H4 (cell line): ENCODE data around the gene SAMM50. TPM values are rescaled to one million over a fixed set of nuclear protein-coding genes. Genes with fewer than 3 reads are reported as not detected.
A peak's percentile ranks its signal among the peaks of the same experiment; 100 is the strongest.

ENCODE experiments used
- DNase-seq: peaks from one replicate; pipeline ENCODE4 v3.0.0-alpha.2; 2015; ENCODE audit warnings: low spot score
- total RNA-seq: library from RNA; depleted of rRNA; stranded (reverse); fragments of >200 nt; shearing (Covaris generic); gene quantifications from 2 replicates; pipeline ENCODE4 v1.2.3, GENCODE V29; 2014

Gene SAMM50
- total RNA-seq, 1 experiment from 2014 or later: 82.4 TPM

DNA sequence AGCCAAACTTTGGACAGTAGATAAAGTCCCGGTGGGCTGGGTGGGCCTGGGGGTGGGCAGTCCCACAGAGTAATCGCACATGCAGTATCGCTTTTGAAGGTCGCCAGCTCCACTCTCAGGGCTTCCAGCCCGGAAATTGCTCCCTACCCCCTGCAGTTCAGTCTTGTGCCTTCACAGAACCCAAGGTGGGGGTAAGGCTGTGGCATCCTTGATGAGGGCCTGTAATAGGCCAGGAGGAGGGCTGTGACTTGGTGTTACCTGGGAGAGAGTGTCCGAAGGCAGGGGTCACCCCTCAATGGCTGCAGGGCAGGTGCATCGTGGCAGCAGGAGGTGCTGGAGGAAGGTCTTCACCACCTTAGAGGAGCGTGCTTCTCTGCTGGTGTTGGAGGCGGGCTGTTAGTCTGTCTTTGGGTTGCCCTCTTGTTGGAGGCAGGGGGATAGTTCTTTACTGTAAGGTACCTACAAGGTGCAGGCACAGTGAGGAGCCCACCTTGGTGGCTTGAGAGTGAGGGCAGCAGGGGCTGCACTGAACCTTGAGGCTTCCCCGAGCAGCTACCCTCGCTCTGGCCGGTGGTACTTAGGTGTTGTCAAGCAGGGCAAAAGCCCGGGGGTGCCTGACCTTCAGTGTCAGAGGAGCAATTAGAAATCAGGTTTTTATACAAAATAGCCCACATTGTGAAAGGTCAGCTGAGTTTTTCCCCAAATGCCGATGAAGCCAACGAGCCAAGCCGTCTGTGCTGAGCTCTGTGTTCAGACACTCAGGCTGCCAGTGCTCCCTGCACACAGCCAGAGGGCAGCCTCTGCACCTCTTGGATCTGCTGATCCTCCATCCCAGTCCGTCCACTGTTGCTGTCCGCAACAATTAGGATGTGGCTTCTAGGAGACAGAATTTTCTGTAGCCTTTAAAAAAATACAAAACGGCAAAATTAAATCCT lies 21.9 kb downstream of the SAMM50 start:
- DNase-seq: no peak

DNA sequence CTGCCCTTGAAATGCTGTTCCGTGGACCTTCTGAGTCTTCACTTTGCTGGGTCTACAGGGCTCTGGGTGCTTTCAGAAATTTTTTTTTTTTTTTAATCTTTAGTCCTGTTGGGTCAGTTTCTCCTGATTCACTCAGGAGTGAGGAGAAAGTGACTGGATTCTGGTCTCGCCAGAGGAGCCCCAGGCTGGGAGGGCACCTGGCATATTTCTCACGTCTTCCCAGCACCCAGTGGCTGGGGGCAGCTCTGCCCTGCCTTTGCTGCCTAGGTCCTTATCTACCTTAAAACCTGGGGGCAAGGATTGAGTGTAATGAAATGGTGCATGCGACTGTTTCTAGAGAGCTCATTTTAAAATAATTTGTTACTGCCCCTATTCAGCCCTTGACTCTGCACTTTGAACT lies 23.3 kb downstream of the SAMM50 start:
- DNase-seq: no peak

DNA sequence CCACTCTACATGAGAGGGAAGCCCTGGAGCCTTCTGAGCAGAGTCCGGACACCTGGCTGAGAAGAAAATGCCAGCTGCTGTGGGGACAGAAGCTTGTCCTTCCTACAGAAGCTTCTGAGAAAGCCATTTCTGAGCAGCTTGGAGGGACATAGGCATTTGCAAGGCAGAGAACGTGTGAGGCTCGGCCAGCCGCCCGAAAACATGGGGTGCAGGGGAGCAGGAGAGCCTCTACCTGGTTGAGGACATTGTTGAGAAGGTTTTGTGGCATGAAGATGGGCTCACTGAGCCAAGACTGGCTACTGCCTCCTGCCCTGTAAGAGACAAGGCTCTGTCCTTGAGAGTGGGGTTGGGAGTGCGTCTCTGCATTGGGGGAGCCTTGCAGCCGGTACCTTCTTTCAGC lies 25.3 kb downstream of the SAMM50 start:
- no peak for DNase-seq

DNA sequence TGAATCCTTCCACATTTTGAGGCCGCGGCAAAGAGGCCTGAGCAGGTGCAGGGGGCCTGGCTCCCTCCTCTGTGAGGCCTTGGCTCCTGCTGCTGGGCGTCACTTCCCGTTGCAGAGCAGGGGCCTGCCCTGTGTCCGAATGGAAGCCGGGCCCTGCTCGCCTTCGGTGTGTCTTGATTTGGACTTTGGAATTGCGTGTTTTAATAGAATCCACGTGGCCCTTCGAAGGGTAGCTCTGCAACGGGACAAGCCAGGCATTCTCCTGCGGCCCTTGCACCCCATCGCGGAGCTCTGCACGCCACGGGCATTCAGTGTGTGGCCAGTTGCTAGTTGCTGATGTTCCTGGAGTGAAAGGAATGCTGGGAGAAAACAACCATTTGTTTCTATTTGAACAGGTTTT lies 25.8 kb downstream of the SAMM50 start:
- no peak for DNase-seq

DNA sequence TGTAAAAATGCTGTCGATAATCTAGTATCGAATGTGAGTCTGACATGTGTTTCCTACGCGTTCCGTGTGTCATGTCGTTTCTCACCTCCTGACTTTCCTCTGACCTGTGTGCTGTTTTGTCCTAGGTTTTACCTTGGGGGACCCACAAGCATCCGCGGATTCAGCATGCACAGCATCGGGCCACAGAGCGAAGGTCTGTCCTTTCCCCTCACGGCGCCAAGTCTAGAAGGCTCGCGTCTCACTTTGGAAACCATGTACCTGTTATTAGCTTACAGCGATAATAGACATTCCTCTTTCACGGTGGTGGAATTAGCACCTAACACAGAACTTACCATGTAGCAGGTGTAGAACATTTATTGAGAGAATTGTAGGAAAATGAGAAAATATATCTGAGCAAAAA lies 28.6 kb downstream of the SAMM50 start:
- DNase-seq: no peak

DNA sequence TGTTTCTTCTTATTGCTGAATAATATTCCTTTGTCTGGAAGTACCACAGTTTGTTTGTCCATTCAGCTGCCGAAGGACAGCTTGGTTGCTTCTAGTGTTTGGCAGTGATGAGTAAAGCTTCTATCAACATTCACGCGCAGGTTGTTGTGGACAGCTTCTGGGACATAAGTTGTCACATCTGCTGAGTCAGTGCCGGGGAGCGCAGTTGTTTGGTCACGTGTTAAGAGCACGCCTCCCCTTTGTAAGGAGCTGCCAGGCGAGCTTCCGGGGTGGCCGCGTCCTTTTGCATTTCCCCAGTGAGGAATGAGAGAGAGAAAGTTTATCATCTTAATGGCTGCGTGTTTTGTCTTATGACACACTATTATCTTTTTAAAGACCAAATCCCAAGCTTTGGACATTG lies 30.3 kb downstream of the SAMM50 start:
- DNase-seq: no peak

DNA sequence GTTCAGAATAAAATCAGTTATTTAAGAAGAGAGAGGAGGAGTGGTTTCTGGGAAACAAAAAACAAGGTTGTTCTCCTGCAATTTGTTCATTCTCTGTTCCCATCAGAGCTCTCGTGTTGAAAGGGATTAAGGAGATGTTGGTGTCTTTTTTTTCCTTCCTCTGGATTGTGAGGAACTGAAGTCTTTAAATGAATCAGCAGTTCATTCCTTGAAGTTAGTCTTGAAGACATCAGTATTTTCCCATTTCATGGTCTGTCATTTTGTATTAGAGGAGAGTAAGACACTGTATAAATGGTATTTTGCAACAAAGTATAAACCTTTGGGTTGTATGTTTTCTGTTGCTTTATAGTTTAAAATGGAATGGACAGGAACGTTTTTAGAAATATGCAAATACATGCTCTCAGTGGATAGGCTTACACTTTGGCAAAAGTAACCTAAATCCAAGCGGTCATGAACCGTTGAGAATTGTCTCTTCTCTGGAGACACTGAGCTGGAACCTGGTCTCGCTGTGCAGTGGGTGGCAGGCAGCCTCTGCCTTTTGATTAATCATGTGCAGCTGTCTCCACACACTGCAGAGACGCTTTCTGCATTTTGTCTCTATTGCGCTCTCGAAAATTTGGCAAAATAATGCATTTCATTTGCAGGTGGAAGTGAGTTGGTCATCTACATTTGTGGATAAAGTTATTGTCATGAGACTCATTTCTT lies 33.0 kb downstream of the SAMM50 start:
- DNase-seq: no peak

DNA sequence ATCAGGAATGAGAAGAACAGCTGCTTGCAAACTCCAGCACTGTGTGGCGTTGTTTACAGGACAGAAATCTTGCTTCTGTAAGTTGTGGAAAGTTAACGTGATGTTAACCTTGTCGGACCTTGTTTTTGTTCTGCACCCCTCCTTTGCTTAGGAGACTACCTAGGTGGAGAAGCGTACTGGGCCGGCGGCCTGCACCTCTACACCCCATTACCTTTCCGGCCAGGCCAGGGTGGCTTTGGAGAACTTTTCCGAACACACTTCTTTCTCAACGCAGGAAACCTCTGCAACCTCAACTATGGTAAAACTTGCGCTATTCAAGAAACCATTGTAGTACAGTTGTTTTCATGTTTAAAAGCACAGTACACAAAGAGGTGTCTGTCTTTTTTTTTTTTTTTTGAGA lies 33.7 kb downstream of the SAMM50 start:
- no peak for DNase-seq

DNA sequence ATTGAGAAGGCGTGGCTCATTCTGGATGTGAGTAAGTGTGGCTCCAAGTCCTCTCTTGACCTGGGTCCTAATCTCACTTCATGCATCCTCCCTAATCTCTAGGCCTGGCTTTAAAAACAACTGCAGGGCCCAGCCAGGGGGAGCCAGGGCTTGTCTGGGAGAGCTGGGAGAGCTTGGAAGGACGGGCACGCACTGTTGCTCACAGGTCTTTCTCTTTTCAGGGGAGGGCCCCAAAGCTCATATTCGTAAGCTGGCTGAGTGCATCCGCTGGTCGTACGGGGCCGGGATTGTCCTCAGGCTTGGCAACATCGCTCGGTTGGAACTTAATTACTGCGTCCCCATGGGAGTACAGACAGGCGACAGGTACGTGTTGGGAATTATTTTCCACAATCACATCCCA lies 34.8 kb downstream of the SAMM50 start:
- DNase-seq: no peak

DNA sequence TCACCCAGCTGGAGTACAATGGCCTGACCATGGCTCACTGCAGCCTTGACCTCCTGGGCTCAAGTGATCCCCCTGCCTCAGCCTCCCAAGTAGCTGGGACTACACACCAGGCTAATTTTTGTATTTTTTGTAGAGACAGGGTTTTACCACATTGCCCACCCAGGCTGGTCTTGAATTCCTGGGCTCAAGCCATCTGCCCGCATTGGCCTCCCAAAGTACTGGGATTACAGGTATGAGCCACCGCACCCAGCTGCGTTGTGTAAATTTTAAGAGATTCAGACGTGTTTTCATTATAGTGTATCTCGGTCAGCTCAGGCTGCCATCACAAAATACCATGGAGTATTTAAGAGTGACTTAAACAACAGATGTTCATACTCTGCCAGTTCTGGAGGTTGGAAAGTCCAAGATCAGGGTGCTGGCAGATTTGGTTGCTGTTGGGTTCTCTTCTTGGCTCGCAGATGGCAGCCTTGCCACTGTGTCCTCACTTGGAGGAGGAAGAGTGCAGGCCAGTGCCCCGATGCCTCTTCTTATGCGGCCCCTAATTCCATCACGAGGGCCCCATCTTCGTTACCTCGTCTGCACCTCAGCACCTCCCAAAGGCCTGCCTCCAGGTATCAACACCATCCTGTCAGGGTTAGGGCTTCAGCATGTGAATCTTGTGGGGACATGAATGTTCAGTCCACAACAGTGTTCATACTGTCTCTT lies 36.2 kb downstream of the SAMM50 start:
- DNase-seq: no peak

DNA sequence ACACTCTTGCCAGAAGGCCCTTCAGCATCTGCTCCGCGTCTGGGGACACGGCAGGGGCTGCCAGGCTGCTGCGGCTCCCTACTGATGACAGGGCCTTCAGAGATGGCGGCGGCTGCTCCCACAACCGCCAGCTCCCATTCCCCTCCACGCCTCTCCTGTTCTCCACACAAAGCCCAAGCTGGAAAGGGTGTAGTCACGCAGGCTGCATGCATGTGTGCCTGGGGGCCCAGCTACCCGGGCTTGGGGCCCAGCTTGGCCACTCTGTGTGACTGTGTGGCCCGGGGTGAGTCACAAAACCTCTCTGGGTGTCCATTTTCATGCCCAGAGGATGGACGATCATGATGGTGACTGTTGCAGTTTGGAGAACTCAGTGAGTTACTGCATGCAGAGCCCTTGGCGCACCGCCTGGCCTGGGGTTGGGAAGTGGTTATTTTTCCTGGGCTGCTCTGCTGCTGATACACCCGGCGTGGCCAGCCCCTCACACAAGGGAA lies 37.1 kb downstream of the SAMM50 start:
- no peak for DNase-seq

DNA sequence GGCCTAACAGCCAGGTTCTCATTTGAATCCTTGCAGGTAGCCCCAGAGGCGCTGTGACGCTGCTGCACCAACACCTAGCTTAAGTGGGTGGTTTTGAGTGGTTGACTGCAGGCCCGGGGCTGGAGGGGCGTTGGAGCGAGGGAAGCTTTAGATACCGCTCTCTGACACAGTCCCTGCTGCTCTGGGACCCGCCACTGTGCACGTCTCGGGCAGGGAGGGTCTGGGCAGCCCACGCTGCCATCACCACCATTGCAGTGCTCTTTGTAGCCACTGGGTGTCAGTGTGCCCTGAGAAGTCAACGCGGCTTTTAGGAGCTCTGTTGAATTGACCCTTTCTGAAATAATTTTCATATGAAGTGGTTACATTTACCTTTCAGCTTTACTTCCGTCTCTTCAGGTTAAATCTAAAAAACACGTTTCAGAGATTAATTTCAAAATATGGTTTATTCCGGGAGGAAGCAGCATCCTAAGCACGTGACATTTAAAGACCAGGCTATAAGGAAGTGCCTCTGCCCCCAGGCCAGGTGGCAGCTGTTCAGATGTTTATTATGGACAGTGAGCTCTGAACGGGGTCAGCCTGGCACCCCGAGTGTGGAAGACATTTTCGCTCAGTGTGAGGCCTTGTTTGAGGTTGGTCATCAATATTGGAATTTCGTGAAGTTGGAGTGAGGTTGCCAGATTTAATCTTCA lies 38.0 kb downstream of the SAMM50 start:
- peak; percentile 30 for DNase-seq

DNA sequence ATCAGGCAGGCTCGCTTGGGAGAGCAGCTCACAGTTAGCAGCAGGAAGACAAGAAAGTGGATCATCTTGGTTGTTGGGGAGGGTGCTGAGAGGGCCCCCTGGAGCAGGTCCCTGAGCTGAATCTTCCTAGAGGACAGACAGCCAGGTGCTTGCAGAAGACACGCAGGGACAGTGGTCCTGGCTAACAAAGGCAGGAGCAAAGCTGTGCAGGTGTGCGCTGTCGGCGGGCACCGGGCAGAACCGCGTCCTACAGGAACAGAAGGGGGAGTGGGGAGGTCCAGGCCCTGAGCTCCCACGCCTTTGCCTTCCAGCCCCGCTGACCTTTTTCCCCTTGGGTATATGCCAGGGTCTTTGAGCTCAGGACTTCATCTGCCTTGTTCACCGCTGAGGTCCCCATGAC lies 38.8 kb downstream of the SAMM50 start:
- no peak for DNase-seq

DNA sequence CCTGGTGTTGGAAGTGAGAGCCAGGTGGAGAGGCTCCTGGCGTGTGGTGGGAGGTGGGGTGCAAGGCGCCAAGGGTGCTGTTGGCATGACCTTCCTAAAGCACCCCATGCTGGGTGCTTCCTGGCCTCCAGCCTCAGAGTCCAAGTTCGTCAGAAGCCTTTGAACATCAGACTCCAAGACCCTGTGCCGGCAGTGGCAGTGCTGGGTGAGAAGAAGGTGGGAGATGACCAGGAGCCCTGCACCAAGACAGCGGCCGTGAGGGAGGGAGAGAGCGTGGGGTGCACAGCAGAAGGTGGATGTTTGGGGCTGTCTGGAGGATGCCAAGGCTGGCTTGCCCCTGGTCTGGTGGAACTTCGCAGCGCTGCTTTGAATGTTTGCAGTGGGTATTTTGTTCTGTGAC lies 39.2 kb downstream of the SAMM50 start:
- DNase-seq: no peak

DNA sequence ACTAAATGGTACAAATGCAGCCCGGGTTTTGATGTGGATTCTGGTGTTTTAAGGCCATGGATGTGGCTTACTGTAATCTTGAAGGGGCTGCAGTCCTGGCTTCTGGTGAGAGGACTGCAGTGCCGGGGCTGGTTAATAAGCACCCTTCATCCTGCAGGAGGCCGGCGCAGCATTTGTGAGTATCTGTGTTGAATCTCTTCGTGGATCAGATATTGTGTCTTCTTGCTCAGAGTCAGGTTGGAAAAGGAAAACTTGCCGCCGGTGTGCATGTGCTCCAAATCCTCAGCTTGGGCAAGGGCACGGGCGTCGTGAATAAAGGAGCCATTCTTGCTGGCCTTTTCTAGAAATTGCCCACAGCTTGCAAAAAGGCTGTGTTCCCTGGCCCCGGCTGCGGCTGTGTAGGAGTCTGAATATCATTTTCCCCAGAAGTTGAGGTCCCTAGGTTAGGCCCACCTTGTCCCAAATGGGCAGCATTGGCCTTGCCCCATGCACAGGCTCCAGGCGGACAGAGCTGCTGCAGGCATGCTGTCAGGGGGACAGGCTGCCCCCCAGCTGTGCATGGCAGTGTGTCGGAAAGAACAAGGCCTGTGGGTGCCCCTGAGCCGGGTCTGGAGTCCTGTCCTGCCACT lies 39.9 kb downstream of the SAMM50 start:
- DNase-seq: no peak

DNA sequence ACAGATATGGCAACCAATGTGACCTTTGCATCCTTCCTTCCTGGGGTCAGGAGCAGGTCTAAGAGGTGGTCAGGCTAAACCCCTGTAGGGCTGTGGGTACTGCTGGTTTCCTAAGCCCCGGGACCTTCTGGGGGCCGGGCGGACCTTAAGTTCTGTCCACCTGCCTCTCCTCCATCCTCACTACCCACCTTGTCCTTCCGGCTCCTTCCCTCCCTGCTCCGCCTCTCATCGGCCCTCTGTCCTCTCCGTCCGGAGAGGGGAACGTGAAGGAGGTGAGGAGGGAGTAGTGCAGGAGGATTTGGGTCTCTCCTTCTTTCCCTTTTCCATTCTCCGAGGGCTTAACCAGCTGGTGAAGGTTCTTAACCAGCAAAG lies 40.5 kb downstream of the SAMM50 start:
- DNase-seq: no peak

DNA sequence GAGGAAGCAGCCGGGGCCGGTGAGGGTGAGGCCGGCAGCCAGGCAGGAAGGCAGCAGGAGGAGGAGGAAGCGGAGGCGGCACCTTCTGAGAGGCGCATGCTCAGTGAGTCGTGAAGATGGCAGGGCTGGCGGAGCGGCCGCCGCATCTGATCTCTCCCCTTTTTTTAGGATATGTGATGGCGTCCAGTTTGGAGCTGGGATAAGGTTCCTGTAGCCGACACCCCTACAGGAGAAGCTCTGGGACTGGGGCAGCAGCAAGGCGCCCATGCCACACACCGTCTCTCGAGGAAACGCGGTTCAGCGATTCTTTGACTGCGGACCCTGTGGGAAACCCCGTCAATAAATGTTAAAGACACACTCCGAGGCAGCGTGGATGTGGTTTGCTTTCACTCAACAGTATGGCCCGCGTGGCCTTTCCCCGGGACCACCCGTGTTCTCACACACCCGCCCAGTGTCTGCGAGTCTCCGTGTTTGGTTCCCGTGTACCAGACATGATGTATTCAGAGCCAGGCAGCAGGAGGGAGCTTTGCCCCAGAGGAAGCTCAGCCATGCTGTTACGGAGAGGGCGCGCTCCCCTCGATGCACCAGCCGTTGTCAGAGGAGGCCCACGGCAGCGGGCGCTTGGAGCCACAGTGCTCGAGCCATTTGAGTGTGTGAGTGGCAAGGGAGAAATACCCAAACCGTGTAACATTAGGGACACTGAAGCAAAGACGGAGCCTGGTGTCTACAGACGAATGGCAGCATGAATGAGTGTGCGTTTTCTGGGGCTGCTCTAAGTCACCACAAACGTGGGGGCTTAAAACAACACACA lies 41.1 kb downstream of the SAMM50 start:
- DNase-seq: no peak

DNA sequence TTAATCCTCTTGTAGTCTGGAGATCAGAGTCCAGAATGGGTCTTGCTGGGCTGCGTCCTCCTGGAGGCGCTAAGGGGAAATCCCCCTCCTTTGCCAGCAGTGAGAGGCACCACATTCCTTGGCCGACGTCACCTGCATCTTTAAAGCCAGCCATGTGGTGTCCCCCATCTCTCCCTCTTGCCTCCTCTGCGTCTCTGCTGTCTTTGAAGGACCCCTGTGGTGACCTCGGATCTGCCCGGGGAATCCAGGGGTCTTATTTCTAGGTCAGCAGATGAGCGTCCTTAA lies 41.7 kb downstream of the SAMM50 start:
- DNase-seq: no peak

DNA sequence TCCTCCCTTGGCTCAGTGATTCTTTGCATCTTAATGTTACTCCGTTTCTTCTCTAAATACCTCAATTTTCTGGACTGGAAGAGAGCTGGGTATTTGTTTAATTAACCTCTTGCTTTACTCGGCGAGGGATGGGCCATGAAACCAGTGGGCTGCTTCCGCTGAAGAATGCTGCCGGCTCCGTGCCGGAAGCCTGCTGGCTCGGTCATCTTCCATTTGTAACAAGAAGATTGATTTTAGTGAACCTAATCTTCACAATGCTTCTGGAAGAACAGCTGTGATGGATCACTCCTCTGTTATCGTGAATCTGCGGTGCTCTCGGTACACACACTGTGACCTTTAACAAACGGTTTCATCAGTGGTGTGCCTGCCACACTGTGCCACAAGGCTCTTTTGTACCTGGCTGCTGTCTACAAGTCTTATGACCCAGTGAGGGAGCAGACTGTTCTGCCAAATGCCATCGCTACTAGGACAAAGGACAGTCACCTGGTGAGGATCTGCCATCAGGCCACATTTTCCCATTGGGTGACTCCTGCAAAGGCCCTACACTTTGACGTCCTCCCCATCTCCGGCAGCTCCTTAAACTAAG lies 43.5 kb downstream of the SAMM50 start:
- DNase-seq: no peak

DNA sequence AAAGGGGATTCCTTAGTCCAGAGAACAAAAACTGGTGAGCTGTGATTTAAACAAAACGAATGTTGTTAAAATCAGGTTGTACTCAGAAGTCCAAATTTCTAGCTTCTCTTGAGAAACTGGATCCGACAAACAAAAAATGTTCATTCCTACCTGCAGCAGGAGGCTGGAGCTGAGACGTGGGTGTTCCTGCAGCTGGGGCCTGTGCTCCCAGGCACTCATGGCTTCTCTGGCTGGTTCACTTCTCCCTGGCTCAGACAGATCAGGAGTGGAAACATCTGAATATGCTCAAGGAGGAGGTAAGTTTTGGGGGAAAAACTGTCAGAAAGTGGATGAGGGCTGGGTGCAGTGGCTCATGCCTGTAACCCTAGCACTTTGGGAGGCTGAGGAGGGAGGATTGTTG lies 44.1 kb downstream of the SAMM50 start:
- no peak for DNase-seq
